ENCODE measurements around the gene CFAP157.

The CFAP157 gene

DNA sequence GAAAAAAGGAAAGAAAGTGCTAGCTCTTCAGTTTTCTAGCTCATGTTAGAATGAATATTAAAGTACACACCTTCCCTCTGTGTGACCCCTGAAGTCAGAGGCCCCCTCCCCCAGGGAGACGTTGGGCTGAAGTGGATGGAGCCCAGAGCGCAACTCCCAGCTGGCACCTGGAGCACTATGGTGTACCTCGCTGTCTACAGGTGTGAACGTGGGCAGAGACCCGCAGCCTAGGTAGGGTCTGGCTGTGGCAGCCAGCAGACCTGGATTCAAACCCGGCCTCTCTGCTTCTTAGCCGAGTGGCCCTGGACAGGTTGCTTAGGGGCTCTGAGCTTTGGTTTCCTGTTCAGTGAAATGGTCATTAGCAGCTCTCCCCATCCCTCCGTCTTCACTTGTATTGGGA lies 22.0 kb downstream of the CFAP157 start:
- Histone ChIP-seq H3K18ac (ENCODE audit: low read length) (no peak overlapping the region), H3K79me1 (ENCODE audit: low read depth, low read length) (peaks cover 2% of the 10 kb centered on the region), H2AK5ac (ENCODE audit: low read depth, low read length) (no peak overlapping the region), H4K8ac (ENCODE audit: low read depth, low read length) (no peak overlapping the region), H2BK12ac (ENCODE audit: low read length) (no peak overlapping the region), H3K9me3 (replicated peaks in 1 of 2; ENCODE audit: control insufficient read depth in 2 of 2, insufficient read depth in 1 of 2, low read depth in 1 of 2, low read length in 2 of 2) (no peaks in the 10 kb centered on the region), H3K9ac (ENCODE audit: low read depth, low read length, poor library complexity) (no peak overlapping the region), H3K23ac (ENCODE audit: low read depth, low read length, poor library complexity) (no peak overlapping the region), H3K27me3 (ENCODE audit: control insufficient read depth in 3 of 3, insufficient read depth in 3 of 3, low read depth in 1 of 3, low read length in 3 of 3) (peaks cover 0 to 3% (median 0%) of the 10 kb centered on the region in 3 experiments), H3K36me3 (replicated peaks in 1 of 2; ENCODE audit: control insufficient read depth in 2 of 2, insufficient read depth in 2 of 2, low read length in 2 of 2) (no peaks in the 10 kb centered on the region), H3K4me1 (ENCODE audit: control insufficient read depth in 2 of 2, insufficient read depth in 1 of 2, low read depth in 1 of 2, low read length in 2 of 2) (peaks cover 0 to 7% of the 10 kb centered on the region in 2 donors), H2BK5ac (ENCODE audit: low read length) (no peak overlapping the region), H3K4me2 (ENCODE audit: insufficient read depth, low read length, poor library complexity, severe bottlenecking) (no peak overlapping the region), H2AFZ (ENCODE audit: low read length) (no peak overlapping the region), H3K14ac (ENCODE audit: low read length) (no peak overlapping the region), H3K4me3 (ENCODE audit: low read length in 2 of 2) (no peak overlapping the region), H2BK120ac (ENCODE audit: low read depth, low read length) (no peak overlapping the region), H2BK15ac (ENCODE audit: low read length) (no peak overlapping the region), H3K27ac (replicated peaks; ENCODE audit: low read length) (no peak overlapping the region), H3K4ac (ENCODE audit: low read length) (no peak overlapping the region), H4K91ac (ENCODE audit: low read depth, low read length, poor library complexity) (no peak overlapping the region)
- no CpG with 5 or more reads among the region's 8 CpGs for WGBS, 2 donors (ENCODE audit: extremely low coverage in 2 of 2, insufficient read length in 2 of 2, insufficient replicate concordance in 1 of 2)
- DNase-seq (ENCODE audit: low spot score), result no peak

DNA sequence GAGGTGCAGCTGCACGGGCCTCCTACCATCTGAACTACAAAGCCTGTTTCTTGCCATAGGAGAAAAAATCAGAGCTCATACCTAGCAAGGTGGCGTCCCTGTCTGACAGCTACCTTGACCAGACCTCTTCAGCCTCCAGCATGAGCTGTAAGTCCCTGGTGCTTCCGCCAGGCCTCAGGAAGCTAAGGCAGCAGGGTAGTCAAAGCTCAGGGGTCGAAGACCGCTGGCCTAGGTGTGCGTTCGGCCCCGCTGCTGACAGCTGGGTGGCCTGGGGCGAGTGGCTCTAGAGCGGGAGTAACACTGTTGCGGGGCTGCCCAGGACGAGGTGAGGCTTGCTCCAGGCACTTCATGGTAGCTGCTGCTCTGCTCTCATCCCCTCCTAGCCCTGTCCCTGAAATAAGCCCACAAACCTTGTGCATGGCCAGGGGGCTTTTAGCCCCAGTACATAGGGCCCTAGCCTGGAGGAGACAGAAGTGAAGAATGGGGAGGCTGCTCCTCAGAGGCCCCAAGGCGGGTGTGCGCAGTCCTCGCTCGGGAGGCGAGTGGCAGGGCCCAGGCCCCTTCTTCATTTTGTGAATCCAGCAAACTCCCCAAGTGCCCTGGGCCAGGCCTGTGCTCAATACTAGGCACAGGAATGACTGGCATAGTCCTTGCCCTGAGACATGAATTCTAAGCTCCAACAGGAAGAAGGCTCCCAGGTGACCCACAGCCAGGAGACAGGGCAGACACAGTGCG lies 22.9 kb downstream of the CFAP157 start:
- H3K4me1 ChIP-seq (ENCODE audit: control insufficient read depth in 2 of 2, insufficient read depth in 1 of 2, low read depth in 1 of 2, low read length in 2 of 2), result peaks cover 4 to 7% of the 10 kb centered on the region in 2 donors
- no peak overlapping the region for H3K23ac ChIP-seq (ENCODE audit: low read depth, low read length, poor library complexity)
- H4K91ac ChIP-seq (ENCODE audit: low read depth, low read length, poor library complexity), result no peak overlapping the region
- no peak overlapping the region for H2AFZ ChIP-seq (ENCODE audit: low read length)
- no peak overlapping the region for H3K4me2 ChIP-seq (ENCODE audit: insufficient read depth, low read length, poor library complexity, severe bottlenecking)
- H4K8ac ChIP-seq (ENCODE audit: low read depth, low read length), result peak overlapping the region; percentile 3
- H2BK120ac ChIP-seq (ENCODE audit: low read depth, low read length), result no peak overlapping the region
- H2BK12ac ChIP-seq (ENCODE audit: low read length), result no peak overlapping the region
- H2AK5ac ChIP-seq (ENCODE audit: low read depth, low read length), result peak overlapping the region; percentile 28
- H2BK15ac ChIP-seq (ENCODE audit: low read length), result peak overlapping the region; percentile 75
- peak overlapping the region; percentile 71 for H3K14ac ChIP-seq (ENCODE audit: low read length)
- no peak for DNase-seq (ENCODE audit: low spot score)
- WGBS, 2 donors (ENCODE audit: extremely low coverage in 2 of 2, insufficient read length in 2 of 2, insufficient replicate concordance in 1 of 2), result no CpG with 5 or more reads among the region's 18 CpGs
- no peak overlapping the region for H2BK5ac ChIP-seq (ENCODE audit: low read length)
- no peak overlapping the region for H3K27ac ChIP-seq (replicated peaks; ENCODE audit: low read length)
- H3K4me3 ChIP-seq (ENCODE audit: low read length in 2 of 2), result peak overlapping the region in 1 of 2 donors; percentile 54
- no peaks in the 10 kb centered on the region for H3K27me3 ChIP-seq (ENCODE audit: control insufficient read depth in 3 of 3, insufficient read depth in 3 of 3, low read depth in 1 of 3, low read length in 3 of 3)
- H3K4ac ChIP-seq (ENCODE audit: low read length), result no peak overlapping the region
- no peaks in the 10 kb centered on the region for H3K36me3 ChIP-seq (replicated peaks in 1 of 2; ENCODE audit: control insufficient read depth in 2 of 2, insufficient read depth in 2 of 2, low read length in 2 of 2)
- H3K9ac ChIP-seq (ENCODE audit: low read depth, low read length, poor library complexity), result peak overlapping the region; percentile 60
- H3K9me3 ChIP-seq (replicated peaks in 1 of 2; ENCODE audit: control insufficient read depth in 2 of 2, insufficient read depth in 1 of 2, low read depth in 1 of 2, low read length in 2 of 2), result no peaks in the 10 kb centered on the region
- H3K79me1 ChIP-seq (ENCODE audit: low read depth, low read length), result peaks cover 2% of the 10 kb centered on the region
- H3K18ac ChIP-seq (ENCODE audit: low read length), result peak overlapping the region; percentile 80

DNA sequence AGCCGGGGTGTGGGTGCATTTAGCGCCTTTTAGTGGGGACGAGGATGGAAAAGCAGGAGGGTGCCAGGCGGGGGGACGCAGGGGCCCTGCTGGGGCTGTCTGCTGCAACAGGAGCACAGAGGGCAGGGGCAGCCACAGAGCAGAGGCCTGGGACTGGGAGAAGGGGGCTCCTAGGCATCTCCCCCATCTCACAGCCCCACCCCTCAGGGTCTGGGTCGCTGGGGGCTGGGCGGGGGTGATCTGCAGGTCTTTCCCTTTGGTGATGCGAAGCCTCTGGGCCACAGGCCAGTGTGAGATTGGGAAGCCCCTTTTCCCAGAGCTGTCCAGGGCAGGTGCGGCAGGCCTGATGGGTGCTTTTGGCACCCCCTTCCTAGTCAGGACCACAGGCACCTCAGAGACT lies 23.5 kb downstream of the CFAP157 start:
- H3K9ac ChIP-seq (ENCODE audit: low read depth, low read length, poor library complexity), result peak overlapping the region; percentile 60
- no peak overlapping the region for H2BK15ac ChIP-seq (ENCODE audit: low read length)
- no peak overlapping the region for H2AFZ ChIP-seq (ENCODE audit: low read length)
- H3K79me1 ChIP-seq (ENCODE audit: low read depth, low read length), result peaks cover 2% of the 10 kb centered on the region
- no peaks in the 10 kb centered on the region for H3K9me3 ChIP-seq (replicated peaks in 1 of 2; ENCODE audit: control insufficient read depth in 2 of 2, insufficient read depth in 1 of 2, low read depth in 1 of 2, low read length in 2 of 2)
- no peak overlapping the region for H2BK120ac ChIP-seq (ENCODE audit: low read depth, low read length)
- H3K27ac ChIP-seq (replicated peaks; ENCODE audit: low read length), result no peak overlapping the region
- H2AK5ac ChIP-seq (ENCODE audit: low read depth, low read length), result no peak overlapping the region
- no peak overlapping the region for H3K23ac ChIP-seq (ENCODE audit: low read depth, low read length, poor library complexity)
- no peak overlapping the region for H3K4me2 ChIP-seq (ENCODE audit: insufficient read depth, low read length, poor library complexity, severe bottlenecking)
- H3K14ac ChIP-seq (ENCODE audit: low read length), result peak overlapping the region; percentile 38
- H4K8ac ChIP-seq (ENCODE audit: low read depth, low read length), result no peak overlapping the region
- no peak for DNase-seq (ENCODE audit: low spot score)
- H3K36me3 ChIP-seq (replicated peaks in 1 of 2; ENCODE audit: control insufficient read depth in 2 of 2, insufficient read depth in 2 of 2, low read length in 2 of 2), result no peaks in the 10 kb centered on the region
- H2BK5ac ChIP-seq (ENCODE audit: low read length), result no peak overlapping the region
- peaks cover 4 to 6% of the 10 kb centered on the region in 2 donors for H3K4me1 ChIP-seq (ENCODE audit: control insufficient read depth in 2 of 2, insufficient read depth in 1 of 2, low read depth in 1 of 2, low read length in 2 of 2)
- no peak overlapping the region for H3K18ac ChIP-seq (ENCODE audit: low read length)
- no peak overlapping the region for H3K4ac ChIP-seq (ENCODE audit: low read length)
- no peak overlapping the region for H3K4me3 ChIP-seq (ENCODE audit: low read length in 2 of 2)
- no peaks in the 10 kb centered on the region for H3K27me3 ChIP-seq (ENCODE audit: control insufficient read depth in 3 of 3, insufficient read depth in 3 of 3, low read depth in 1 of 3, low read length in 3 of 3)
- H4K91ac ChIP-seq (ENCODE audit: low read depth, low read length, poor library complexity), result no peak overlapping the region
- no CpG with 5 or more reads among the region's 9 CpGs for WGBS, 2 donors (ENCODE audit: extremely low coverage in 2 of 2, insufficient read length in 2 of 2, insufficient replicate concordance in 1 of 2)
- H2BK12ac ChIP-seq (ENCODE audit: low read length), result no peak overlapping the region

DNA sequence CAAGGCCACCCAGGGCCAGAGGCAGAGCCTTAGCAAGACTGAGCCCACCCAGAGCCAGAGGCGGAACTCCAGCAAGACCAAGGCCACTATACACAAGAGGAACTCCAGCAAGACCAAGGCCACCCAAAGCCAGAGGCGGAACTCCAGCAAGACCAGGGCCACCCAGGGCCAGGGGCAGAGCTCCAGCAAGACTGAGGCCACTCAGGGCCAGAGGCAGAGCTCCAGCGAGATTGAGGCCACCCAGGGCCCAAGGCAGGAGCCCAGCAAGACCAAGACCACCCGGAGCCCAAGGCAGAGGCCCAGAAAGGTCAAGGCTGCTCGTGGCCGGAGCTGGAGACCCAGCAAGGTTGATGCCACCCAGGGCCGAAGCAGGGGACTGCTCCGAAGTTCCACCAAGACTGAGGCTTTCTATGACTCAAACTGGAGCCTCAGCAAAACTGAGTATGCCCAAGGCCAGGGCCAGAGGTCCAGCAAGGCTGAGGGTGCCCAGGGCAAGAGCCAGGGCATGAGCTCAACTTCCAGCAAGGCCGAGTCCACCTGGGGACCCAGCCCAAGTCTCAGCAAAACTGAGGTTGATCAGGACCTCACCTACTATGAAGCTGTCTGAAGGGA lies 24.1 kb downstream of the CFAP157 start:
- Histone ChIP-seq H2BK12ac (ENCODE audit: low read length) (no peak overlapping the region), H3K79me1 (ENCODE audit: low read depth, low read length) (peaks cover 2% of the 10 kb centered on the region), H2BK15ac (ENCODE audit: low read length) (no peak overlapping the region), H2BK120ac (ENCODE audit: low read depth, low read length) (no peak overlapping the region), H3K18ac (ENCODE audit: low read length) (no peak overlapping the region), H3K14ac (ENCODE audit: low read length) (no peak overlapping the region), H3K4ac (ENCODE audit: low read length) (no peak overlapping the region), H3K4me1 (ENCODE audit: control insufficient read depth in 2 of 2, insufficient read depth in 1 of 2, low read depth in 1 of 2, low read length in 2 of 2) (peaks cover 10 to 11% of the 10 kb centered on the region in 2 donors), H3K36me3 (replicated peaks in 1 of 2; ENCODE audit: control insufficient read depth in 2 of 2, insufficient read depth in 2 of 2, low read length in 2 of 2) (no peaks in the 10 kb centered on the region), H3K4me2 (ENCODE audit: insufficient read depth, low read length, poor library complexity, severe bottlenecking) (no peak overlapping the region), H3K23ac (ENCODE audit: low read depth, low read length, poor library complexity) (no peak overlapping the region), H4K91ac (ENCODE audit: low read depth, low read length, poor library complexity) (no peak overlapping the region), H3K9me3 (replicated peaks in 1 of 2; ENCODE audit: control insufficient read depth in 2 of 2, insufficient read depth in 1 of 2, low read depth in 1 of 2, low read length in 2 of 2) (no peaks in the 10 kb centered on the region), H2AFZ (ENCODE audit: low read length) (no peak overlapping the region), H2AK5ac (ENCODE audit: low read depth, low read length) (peak overlapping the region; percentile 35), H3K9ac (ENCODE audit: low read depth, low read length, poor library complexity) (no peak overlapping the region), H4K8ac (ENCODE audit: low read depth, low read length) (no peak overlapping the region), H2BK5ac (ENCODE audit: low read length) (peak overlapping the region; percentile 3), H3K27me3 (ENCODE audit: control insufficient read depth in 3 of 3, insufficient read depth in 3 of 3, low read depth in 1 of 3, low read length in 3 of 3) (no peaks in the 10 kb centered on the region), H3K27ac (replicated peaks; ENCODE audit: low read length) (no peak overlapping the region), H3K4me3 (ENCODE audit: low read length in 2 of 2) (no peak overlapping the region)
- DNase-seq (ENCODE audit: low spot score), result no peak
- no CpG with 5 or more reads among the region's 9 CpGs for WGBS, 2 donors (ENCODE audit: extremely low coverage in 2 of 2, insufficient read length in 2 of 2, insufficient replicate concordance in 1 of 2)
